ENCODE data around the gene CTRL.

DNA sequence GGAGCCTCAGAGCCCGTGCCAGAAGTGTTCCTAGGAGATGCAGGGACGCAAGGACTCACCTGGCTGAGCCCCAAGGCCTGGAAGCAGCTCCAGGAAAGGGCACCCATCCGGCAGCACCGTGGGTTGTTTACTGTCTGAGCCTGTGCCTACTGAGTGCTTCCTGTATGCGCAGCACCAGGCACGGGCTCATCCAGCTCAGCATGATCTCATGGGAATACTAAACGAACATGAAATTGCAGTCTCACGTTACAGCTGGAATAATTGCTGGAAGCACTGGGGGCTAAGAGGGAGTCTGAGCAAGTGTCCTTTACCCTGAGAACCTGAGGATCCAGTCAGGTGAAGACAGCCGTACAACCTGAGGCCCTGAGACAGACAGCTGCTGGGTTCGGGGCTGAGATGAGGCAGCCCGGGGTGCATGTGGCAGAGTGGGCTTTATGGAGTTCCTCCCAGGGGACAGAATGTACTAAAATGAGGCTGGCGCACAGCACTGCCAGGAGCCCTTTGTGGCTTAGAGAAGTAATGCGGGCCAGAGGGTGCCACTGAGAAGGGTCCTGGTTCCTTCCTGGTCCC is 5.4 kb downstream of the CTRL start:
- TF ChIP-seq, protein P1, sequence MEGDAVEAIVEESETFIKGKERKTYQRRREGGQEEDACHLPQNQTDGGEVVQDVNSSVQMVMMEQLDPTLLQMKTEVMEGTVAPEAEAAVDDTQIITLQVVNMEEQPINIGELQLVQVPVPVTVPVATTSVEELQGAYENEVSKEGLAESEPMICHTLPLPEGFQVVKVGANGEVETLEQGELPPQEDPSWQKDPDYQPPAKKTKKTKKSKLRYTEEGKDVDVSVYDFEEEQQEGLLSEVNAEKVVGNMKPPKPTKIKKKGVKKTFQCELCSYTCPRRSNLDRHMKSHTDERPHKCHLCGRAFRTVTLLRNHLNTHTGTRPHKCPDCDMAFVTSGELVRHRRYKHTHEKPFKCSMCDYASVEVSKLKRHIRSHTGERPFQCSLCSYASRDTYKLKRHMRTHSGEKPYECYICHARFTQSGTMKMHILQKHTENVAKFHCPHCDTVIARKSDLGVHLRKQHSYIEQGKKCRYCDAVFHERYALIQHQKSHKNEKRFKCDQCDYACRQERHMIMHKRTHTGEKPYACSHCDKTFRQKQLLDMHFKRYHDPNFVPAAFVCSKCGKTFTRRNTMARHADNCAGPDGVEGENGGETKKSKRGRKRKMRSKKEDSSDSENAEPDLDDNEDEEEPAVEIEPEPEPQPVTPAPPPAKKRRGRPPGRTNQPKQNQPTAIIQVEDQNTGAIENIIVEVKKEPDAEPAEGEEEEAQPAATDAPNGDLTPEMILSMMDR (IDR thresholded peaks at IDR 0.05), result no peak; the same call in 1 of the 2 replicates
- TF ChIP-seq POLR2AphosphoS5 (IDR thresholded peaks at IDR 0.05; ENCODE audit: low read depth, low read length), result no peak
- TF ChIP-seq, protein P2, sequence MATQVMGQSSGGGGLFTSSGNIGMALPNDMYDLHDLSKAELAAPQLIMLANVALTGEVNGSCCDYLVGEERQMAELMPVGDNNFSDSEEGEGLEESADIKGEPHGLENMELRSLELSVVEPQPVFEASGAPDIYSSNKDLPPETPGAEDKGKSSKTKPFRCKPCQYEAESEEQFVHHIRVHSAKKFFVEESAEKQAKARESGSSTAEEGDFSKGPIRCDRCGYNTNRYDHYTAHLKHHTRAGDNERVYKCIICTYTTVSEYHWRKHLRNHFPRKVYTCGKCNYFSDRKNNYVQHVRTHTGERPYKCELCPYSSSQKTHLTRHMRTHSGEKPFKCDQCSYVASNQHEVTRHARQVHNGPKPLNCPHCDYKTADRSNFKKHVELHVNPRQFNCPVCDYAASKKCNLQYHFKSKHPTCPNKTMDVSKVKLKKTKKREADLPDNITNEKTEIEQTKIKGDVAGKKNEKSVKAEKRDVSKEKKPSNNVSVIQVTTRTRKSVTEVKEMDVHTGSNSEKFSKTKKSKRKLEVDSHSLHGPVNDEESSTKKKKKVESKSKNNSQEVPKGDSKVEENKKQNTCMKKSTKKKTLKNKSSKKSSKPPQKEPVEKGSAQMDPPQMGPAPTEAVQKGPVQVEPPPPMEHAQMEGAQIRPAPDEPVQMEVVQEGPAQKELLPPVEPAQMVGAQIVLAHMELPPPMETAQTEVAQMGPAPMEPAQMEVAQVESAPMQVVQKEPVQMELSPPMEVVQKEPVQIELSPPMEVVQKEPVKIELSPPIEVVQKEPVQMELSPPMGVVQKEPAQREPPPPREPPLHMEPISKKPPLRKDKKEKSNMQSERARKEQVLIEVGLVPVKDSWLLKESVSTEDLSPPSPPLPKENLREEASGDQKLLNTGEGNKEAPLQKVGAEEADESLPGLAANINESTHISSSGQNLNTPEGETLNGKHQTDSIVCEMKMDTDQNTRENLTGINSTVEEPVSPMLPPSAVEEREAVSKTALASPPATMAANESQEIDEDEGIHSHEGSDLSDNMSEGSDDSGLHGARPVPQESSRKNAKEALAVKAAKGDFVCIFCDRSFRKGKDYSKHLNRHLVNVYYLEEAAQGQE (IDR thresholded peaks at IDR 0.05; ENCODE audit: insufficient read depth in 1 of 2, low read depth in 2 of 2, low read length in 1 of 2), result no peak
- TF ChIP-seq TCF7L2 (IDR thresholded peaks at IDR 0.05; ENCODE audit: low read depth, low read length), result no peak
